ENCODE data around the gene CMC2. TPM values are rescaled to one million over a fixed set of nuclear protein-coding genes. Genes with fewer than 3 reads are reported as not detected.

The CMC2 gene
- total RNA-seq, 1 donor from 2014 or later, result 20.3 TPM

DNA sequence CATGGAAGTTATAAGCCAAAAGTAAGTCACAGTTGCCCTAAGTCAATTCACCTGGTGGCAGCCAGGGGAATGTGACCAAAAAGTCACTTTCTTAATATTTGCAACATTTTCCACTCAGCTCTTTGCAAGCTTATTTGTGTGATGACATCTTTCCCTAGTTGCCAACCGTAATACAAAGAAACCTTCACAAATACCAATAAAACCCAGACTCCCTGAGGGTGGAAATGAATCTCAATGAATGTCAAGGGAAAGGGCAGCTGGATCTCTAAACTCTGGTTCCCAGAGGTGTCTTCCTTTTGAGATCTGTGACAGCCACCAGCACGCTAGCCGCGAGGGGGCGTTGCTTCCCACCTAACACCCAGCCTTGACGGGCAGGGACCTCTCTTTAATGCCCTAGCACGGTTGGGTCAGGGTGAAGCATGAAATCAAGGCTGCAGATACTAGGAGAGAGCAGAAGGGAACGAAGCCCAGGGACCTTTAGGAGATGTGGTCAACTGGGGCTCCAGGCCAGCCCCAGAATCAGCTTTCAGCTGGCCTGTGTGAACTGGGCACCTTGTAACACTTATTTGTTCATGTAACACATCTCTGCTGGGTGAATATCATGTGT is 82.2 kb downstream of the CMC2 start:
- no peak for DNase-seq

DNA sequence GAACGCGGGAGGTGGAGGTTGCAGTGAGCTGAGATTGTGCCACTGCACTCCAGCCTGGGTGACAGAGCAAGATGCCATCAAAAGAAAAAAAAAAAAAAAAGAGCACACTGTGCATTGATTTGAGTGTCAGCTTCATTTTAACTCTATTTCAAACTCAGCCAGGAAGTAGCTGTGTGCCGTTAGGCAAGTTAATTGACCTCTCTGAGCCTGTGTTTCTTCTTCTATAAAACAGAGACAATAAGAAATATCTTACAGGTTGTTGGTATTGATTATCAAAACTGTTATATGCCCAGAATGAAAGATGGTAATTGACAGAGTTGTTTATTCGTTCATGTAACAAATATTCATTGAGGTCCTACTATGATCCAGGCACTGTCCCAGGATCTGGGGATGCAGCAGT is 83.3 kb downstream of the CMC2 start:
- no peak for DNase-seq

Other genes starting within 250 kb of the CMC2 start
- gene CDYL2, start 202.3 kb downstream of the CMC2 start, total RNA-seq, result 10.0 TPM
- 5.3 TPM for gene CENPN, start 329 bp upstream of the CMC2 start, total RNA-seq
- 88.3 TPM for gene ATMIN, start 29.0 kb upstream of the CMC2 start, total RNA-seq
- gene C16orf46, start 70.4 kb upstream of the CMC2 start, total RNA-seq, result 1.4 TPM
- gene GCSH, start 89.5 kb upstream of the CMC2 start, total RNA-seq, result 18.2 TPM
- 0.31 TPM for gene BCO1, start 231.8 kb upstream of the CMC2 start, total RNA-seq

All from occipital lobe (tissue), 2 donors.